H1 (cell line): ENCODE data around the gene GPBP1.

Experiments
- CTCF ChIP-seq, 3 experiments: IDR thresholded peaks; 1 replicate in 2 of 3; 2 replicates in 1 of 3; pipeline versions ENCODE4 v1.5.1 to v1.6.1; 2011; ENCODE audit warnings: low read length in 3 of 3, mild to moderate bottlenecking in 3 of 3, inconsistent platforms in 2 of 3, low read depth in 1 of 3, moderate library complexity in 1 of 3; ENCODE audit not compliant: insufficient read depth in 1 of 3; ENCODE audit errors: control extremely low read depth in 1 of 3
- POLR2A ChIP-seq, 2 experiments: IDR thresholded peaks; 1 replicate in 1 of 2; 2 replicates in 1 of 2; pipeline ENCODE4 v1.6.1; 2011; ENCODE audit warnings: low read depth in 2 of 2, low read length in 2 of 2, mild to moderate bottlenecking in 2 of 2; ENCODE audit errors: control extremely low read depth in 1 of 2
- RFX5 ChIP-seq: IDR thresholded peaks from 2 replicates; pipeline ENCODE4 v1.6.1; 2011; ENCODE audit warnings: low read depth, low read length, improper control_type of control experiment, borderline replicate concordance
- TF ChIP-seq, protein P1 (sequence below): IDR thresholded peaks from 2 replicates; pipeline ENCODE4 v1.6.1; 2011; ENCODE audit warnings: low read length, improper control_type of control experiment

DNA sequence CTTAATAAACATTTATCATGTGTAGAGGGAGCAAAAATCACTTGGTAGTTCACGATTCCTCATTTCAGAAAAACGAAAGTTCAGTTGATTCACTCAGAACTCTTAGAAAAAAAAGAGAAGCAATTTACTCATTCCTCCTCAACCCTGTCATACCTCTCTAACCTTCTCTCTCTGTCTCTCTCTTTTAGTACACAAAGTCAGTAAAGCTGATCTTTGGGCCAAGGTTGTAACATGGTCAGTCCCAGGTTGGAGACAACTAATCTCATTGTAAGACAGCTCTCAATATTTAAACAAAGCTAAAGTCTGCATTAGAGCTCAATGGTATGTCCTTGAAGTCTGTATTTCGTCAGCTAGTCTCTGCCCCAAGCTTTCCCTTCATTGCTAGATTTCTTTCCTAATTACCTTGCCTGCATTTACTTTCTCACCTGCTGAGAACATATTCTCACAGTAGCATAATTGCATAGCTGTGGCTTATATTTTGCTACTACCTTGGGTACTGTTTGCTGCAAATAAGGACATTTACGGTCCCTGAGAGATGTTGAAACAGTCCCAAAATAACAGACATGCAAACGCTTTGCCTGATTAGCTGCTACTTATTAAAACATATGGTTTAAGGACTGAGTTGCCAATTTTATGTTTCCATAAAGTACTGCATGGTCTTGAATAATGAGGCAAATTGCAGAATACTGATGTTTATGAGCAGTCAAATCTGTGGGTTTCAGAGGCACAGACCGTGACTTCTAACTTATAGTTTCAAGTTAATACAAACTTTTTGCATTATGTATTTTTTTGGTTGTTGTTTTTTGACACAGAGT lies 138.3 kb downstream of the GPBP1 start:
- TF ChIP-seq, protein P1, sequence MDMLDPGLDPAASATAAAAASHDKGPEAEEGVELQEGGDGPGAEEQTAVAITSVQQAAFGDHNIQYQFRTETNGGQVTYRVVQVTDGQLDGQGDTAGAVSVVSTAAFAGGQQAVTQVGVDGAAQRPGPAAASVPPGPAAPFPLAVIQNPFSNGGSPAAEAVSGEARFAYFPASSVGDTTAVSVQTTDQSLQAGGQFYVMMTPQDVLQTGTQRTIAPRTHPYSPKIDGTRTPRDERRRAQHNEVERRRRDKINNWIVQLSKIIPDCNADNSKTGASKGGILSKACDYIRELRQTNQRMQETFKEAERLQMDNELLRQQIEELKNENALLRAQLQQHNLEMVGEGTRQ: no peak
- TF ChIP-seq RFX5 (no peak), POLR2A (IDR thresholded peaks at IDR 0.05; ENCODE audit: control extremely low read depth in 1 of 2, low read depth in 2 of 2, low read length in 2 of 2) (no peak), CTCF (IDR thresholded peaks at IDR 0.05; ENCODE audit: control extremely low read depth in 1 of 3, insufficient read depth in 1 of 3, low read depth in 1 of 3, low read length in 3 of 3) (no peak)
